CD1c-positive myeloid dendritic cell (primary cell): ENCODE results near the gene RNF4.

Experiments
- DNase-seq: peaks from one replicate; pipeline ENCODE4 v3.0.0-alpha.2; 2016; ENCODE audit errors: extremely low spot score

RNF4 gene

GRCh38 chr4:2437475-2438215, 31.3 kb upstream of the RNF4 start:
- DNase-seq, result no peak

- no peak for DNase-seq
These were observed 29.8 kb upstream of the RNF4 start for GRCh38 chr4:2438822-2439718.

DNA sequence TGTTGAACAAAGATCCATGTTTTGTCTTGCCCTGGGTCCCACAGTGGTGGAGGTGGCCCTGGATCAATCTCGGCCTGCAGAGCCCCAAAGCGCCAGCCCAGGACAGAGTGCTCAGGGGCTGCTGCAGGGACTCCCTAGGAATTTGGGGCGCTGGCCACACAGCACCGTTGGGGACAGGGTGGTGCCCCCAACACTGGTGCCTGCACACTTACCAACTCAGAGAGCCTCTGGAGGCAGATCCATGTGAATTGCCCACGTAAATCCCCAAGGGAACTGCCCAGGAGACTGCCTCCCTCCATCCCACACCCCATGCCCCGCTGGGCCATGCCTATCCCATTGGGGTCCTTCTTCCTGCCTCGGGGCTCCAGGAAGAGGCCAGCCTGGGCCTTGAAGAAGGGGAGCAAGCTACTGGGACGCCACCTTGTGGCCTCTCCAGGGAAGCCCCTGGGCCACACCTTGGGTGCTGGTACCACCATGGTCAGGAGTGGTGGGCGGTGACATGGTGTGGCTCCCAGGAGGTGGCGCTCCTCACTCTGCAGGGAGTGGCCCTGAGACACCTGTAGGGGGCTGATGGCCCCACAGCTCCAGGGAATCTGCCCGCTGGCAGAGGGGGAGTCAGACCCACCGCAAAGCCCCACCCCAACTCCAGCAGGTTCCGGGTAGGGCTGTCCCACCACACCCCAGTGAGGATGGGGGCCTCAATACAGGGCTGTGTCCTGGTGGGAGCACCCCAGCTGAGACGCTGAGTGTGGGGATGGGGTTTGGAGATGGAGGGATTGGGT, 27.3 kb upstream of the RNF4 start:
- DNase-seq, result peak; percentile 76

DNA sequence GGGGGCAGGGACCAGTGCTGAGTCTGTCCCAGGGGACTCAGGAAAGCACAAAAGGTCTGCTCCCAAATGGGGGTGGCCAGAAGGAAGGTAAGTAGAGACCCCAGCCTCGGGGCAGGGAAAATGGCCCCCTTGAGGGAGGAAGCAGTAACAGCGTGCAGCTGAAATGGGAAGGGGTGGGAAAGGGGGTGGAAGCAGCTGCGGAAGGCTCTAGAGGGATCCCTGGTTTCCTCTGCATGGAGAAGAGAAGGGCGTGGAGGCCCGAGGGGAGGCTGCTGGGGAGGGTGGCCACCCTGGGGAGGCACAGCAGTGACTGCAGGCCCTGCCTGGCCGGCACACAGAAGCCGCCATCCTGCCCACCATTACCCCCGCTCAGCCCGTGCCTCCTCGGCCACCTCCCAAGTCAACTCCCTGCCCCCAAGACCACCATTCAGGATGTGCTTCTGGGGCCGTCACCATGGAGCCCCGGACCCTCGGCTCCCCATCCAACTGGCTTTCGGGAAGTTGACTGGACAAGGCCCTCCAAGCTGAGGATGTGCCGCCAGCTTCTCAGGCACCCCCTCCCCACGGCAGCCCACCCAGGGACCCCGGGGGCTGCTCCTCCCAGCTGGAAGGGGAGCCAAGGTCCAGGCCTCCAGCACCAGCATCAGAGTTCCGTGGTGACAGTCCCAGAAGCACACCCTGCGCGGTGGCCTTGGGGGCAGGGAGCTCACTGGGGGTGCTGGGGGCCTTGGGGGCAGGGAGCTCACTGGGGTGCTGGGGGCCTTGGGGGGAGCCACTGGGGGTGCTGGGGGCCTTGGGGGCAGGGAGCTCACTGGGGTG, 26.5 kb upstream of the RNF4 start:
- DNase-seq, result no peak

GRCh38 chr4:2443061-2443730, 25.7 kb upstream of the RNF4 start:
- DNase-seq, result no peak

- DNase-seq, result no peak
These were observed 24.8 kb upstream of the RNF4 start for GRCh38 chr4:2443956-2444740.

GRCh38 chr4:2445130-2445529, 23.8 kb upstream of the RNF4 start:
- no peak for DNase-seq

GRCh38 chr4:2445571-2445970, 23.3 kb upstream of the RNF4 start:
- no peak for DNase-seq

DNA sequence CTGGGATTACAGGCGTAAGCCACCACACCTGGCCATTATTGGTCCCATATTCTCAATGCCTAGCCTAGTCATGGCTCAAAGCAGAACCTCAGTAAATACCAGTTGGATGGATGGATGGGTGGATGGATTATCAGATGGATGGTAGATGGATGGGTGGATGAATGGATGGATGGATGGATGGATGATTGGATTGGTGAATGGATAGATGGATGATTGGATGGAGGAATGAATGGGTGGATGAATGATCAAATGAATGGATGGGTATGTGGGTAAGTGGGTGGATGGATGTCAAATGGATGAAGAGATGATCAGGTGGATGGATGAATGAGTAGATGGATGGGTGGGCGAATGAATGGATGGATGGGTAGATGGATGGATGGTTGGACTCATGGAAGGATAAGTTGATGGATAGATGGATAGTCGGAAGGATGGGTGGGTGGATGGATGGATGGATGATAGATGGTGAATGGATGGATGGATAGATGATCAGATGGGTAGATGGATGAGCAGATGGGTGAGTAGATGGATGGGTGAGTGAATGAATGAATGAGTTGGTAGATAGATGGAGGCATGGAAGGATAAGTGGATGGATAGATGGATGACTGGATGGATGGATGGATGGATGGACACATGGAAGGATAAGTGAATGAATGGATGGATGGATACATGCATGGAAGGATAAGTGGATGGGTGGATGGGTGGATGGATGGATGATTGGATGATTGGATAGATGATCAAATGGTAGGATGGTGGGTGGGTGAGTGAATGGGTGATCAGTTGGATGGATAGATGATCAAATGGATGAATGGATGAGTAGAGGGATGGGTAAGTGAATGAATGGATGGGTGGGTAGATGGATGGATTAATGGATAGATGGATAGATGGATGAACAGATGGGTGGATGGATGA, 22.0 kb upstream of the RNF4 start:
- no peak for DNase-seq

DNA sequence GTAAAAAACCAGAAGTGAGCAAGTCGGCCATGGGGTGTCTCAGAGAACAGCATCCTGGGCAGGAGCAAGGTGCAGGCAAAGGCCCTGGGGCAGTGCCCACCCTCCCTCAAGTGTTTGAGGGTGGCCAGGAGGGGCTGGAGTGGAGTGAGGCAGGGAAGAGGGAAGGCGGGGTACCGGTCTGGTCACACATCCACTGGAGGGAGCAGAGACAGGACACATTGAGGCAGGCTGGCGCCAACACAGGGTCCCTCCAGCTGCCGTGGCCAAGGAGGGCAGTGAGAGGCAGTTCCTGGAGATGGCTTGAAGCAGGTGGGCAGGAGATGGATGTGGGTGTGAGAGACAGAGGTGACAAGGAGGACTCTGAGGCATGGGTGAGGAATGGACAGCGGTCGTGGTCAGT, 20.3 kb upstream of the RNF4 start:
- DNase-seq, result no peak

GRCh38 chr4:2449051-2449450, 19.9 kb upstream of the RNF4 start:
- no peak for DNase-seq

- DNase-seq, result no peak
These were observed 19.2 kb upstream of the RNF4 start for GRCh38 chr4:2449511-2450392.

DNA sequence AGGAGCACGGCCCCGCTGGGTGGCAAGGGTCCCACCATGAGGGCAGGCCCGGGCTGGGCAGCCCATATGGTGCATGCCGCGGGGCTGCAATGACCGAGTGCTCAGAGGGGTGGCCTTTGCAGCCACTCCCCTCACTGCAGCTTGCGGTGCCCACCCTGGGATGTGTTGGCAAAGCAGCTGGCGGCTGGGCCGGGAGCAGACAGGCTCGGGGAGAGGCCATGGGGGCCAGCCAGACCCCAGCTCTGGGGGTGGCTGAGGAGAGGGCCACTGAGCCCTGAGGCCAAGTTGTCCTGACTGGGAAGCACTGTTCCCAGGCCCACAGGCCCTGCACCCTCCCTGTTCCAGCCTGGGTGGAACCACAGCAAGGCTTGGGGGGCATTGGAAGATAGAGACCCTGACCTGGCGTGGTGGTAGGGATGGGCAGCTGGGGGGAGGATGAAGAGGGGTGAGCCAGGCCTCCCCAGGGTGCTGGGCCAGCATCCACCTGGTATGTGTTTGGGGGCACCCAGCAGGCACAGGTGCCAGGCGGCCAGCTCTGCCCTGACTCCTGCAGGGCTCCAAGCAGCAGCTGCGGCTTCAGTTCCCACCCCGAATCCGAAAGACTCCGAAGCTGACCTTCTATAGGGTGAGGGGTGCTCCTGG, 18.4 kb upstream of the RNF4 start:
- DNase-seq, result no peak

DNA sequence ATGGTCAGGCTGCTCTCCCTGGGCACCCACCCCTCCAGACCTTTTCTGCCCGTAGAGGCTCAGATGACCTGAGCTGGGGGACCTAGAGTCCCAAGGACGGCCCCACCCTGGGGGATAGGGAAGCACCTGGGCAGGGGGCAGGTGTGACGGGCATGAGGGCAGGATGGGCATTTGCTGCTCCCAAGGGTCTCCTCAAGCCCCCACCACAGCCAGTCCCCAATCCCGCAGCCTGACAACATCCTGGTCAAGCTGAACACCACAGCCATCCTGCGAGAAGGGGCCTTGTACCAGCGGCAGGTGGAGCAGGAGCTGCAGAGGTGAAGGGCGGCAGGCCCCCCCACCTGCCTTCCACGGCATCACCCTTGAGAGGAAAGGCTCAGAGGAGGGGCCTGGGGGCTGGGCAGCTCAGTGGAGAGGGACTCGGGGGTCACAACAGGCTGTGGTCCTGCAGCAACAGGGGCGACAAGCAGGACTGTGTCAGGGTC, 17.8 kb upstream of the RNF4 start:
- DNase-seq, result no peak

DNA sequence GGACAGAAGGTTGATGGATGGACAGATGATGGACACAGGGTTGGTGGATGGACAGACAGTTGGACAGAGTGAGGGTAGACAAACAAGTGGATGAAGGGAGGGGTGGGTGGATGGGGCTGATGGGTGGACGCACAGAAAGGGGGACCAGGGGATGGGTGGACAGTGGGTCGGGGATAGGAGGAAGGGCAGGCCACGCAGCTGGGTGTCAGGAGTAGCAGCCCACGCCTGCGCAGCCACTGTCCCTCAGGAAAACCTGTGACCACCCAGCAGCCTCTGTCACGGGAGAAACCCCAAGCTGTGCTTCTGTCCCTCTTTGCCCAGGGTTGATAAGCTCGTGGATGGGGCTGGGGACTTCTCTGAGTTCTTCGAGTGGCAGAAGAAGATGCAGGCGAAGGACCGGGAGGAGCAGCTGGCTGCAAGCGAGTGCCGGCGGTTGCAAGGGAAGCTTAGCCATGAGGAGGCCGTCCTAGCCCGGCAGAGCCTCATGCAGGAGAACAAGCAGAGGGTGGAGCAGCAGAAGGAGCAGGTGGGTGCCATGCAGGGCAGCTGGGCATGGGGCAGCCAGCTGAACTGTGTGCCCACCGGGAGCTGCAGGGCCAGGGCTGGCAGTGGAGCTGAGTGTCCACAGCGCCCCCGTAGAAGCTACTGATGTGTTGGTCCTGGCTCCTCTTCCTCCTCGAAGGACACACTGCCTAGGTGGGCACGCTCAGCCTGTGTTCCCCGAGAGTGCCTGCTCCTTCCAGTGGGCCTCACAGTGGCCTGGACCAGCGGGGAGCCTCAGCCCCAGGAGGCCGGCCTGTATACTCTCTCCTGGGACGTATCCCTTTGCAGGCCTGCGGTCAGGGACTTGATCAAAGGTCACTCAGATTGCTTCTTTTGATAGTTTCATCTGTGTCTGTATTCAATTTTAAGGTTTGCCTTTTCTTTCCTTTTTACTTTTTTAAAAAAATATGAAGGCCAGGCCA, 16.8 kb upstream of the RNF4 start:
- DNase-seq, result no peak
